Upper lobe of right lung (tissue), 1 donor: ENCODE data around the gene ARMH1. TPM values are rescaled to one million over a fixed set of nuclear protein-coding genes. Genes with fewer than 3 reads are reported as not detected.

Experiments
- ATAC-seq: fragments of 200-7000 bp; cut with Tn5 transposase; one replicate; pipeline ENCODE4 v1.9.1; 2020; ENCODE audit warnings: mild to moderate bottlenecking, moderate library complexity
- DNase-seq: peaks from one replicate; pipeline ENCODE4 v3.0.0-alpha.2; 2020
- H3K27ac ChIP-seq: fragments of 200-600 bp; one replicate; pipeline ENCODE4 v1.8.0; 2022
- H3K27me3 ChIP-seq: fragments of 200-600 bp; one replicate; pipeline ENCODE4 v1.8.0; 2022; ENCODE audit warnings: mild to moderate bottlenecking
- H3K36me3 ChIP-seq: fragments of 200-600 bp; one replicate; pipeline ENCODE4 v1.8.0; 2022
- H3K4me1 ChIP-seq: fragments of 200-600 bp; one replicate; pipeline ENCODE4 v1.8.0; 2022
- H3K4me3 ChIP-seq: fragments of 200-600 bp; one replicate; pipeline ENCODE4 v1.8.0; 2022; ENCODE audit warnings: mild to moderate bottlenecking
- H3K9me3 ChIP-seq: fragments of 200-600 bp; one replicate; pipeline ENCODE4 v1.8.0; 2022
- intact Hi-C: fragments of 100-400 bp; cut with DNase I; formaldehyde crosslinking; loops from one replicate; pipeline ENCODE4 v1.11.0; 2022
- total RNA-seq: library from RNA; stranded (reverse); fragmentation: NEBNext Ultra II Directional; extraction: Animal tissue kit (Norgen Biotek cat#: 25700); gene quantifications from one replicate; pipeline ENCODE4 v1.2.1, GENCODE V29; 2021
- TF ChIP-seq, protein P1 (sequence below): fragments of 200-600 bp; IDR thresholded peaks from one replicate; pipeline ENCODE4 v1.8.0; 2022; ENCODE audit warnings: antibody characterized with exemption
- donor health status: DM: no; HTN: yes; CAD: no; lungs with severe emphysema.

The ARMH1 gene
- total RNA-seq, 1 donor from 2014 or later, result 5.9 TPM

DNA sequence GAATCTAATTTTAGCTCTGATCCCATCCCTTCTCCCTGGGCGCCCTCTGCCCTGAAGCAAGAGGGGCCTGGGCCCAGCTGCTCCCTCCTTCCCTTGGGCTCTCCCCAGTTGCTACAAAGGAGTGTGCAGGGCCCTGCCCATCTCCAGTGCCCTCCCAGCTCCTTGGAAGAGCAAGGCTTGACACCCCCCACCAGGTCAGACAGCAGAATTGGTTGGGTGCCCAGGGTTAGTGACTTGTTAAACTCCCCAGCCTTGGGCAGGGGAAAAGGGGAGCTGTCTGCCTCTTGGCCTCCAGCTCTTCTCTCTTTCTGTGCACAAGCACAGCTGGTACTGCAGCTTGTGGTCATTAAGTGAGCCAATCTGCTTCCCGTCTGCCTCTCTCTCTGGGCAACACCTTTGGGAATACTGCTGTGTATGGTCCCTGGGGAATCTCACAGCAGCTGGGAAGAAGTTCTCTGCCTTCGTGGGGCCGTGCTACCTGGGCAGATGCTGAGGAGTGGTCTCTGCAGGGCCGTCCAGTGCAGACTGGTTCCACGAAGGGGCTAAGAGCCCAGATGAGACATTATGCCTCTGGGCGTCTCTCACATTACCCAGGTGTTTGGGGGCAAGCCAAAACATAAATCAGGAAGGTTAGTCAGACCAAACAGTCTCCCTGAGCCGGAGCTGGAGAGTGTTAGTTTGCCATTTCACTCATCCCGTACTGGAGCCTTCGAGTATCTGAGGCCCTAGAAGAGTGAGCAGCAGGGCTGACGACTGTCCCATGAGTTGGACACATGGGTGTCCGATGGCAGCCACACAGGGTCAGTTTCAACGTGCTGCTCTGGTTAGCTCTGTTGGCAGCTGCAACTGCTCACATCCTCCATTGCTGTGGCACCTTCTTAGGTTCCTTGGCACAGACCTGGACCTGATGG, 37.6 kb upstream of the ARMH1 start:
- no peaks in the 10 kb centered on the region for H3K9me3 ChIP-seq
- no peak for ATAC-seq
- H3K36me3 ChIP-seq, result peaks cover 88% of the 10 kb centered on the region
- H3K27me3 ChIP-seq, result no peaks in the 10 kb centered on the region
- TF ChIP-seq, protein P1, sequence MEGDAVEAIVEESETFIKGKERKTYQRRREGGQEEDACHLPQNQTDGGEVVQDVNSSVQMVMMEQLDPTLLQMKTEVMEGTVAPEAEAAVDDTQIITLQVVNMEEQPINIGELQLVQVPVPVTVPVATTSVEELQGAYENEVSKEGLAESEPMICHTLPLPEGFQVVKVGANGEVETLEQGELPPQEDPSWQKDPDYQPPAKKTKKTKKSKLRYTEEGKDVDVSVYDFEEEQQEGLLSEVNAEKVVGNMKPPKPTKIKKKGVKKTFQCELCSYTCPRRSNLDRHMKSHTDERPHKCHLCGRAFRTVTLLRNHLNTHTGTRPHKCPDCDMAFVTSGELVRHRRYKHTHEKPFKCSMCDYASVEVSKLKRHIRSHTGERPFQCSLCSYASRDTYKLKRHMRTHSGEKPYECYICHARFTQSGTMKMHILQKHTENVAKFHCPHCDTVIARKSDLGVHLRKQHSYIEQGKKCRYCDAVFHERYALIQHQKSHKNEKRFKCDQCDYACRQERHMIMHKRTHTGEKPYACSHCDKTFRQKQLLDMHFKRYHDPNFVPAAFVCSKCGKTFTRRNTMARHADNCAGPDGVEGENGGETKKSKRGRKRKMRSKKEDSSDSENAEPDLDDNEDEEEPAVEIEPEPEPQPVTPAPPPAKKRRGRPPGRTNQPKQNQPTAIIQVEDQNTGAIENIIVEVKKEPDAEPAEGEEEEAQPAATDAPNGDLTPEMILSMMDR, result no peak
- H3K4me3 ChIP-seq, result no peak overlapping the region
- no peak for DNase-seq
- no peak overlapping the region for H3K27ac ChIP-seq
- intact Hi-C loops, result no loop called here
- H3K4me1 ChIP-seq, result peaks cover 19% of the 10 kb centered on the region

DNA sequence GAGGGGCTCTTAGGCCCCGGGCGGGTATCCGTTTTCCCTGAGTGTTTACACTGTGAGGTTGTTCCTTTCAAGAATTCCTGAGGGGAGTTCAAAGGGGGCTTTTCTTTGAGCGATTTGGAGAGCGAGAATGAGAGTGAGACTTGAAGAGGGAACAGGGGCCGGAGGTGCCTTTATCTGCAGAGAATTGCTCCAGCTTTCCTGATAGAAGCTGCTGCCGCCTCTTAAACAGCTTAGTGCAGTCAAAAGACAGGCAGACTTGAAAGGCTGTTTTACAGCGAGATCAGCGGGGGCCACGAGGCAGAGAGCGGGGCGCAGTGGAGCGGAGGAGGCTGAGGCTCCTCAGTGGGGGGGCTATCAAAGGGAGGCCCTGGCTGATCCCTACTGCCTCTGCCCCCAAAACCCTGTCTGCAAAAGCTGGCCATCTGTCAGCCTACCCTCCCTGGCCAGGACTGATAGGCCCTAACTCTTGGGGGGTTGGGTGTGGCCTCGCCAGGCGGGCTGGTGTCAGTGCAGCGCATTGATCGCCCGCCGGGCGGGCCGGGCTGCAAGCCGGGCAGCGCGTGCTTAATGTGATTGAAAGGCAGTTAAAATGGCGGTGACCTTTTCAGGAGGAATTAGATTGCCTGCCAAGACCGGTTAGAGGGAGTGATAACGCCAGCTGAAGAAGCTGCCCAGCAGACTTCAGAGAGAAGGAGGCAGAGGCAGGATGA, 36.7 kb upstream of the ARMH1 start:
- Histone ChIP-seq H3K4me1 (peaks cover 15% of the 10 kb centered on the region), H3K27ac (no peak overlapping the region), H3K36me3 (peaks cover 96% of the 10 kb centered on the region), H3K27me3 (no peaks in the 10 kb centered on the region), H3K9me3 (no peaks in the 10 kb centered on the region), H3K4me3 (no peak overlapping the region)
- TF ChIP-seq, protein P1, result no peak
- intact Hi-C loops, result no loop called here
- ATAC-seq (no peak), DNase-seq (no peak)

DNA sequence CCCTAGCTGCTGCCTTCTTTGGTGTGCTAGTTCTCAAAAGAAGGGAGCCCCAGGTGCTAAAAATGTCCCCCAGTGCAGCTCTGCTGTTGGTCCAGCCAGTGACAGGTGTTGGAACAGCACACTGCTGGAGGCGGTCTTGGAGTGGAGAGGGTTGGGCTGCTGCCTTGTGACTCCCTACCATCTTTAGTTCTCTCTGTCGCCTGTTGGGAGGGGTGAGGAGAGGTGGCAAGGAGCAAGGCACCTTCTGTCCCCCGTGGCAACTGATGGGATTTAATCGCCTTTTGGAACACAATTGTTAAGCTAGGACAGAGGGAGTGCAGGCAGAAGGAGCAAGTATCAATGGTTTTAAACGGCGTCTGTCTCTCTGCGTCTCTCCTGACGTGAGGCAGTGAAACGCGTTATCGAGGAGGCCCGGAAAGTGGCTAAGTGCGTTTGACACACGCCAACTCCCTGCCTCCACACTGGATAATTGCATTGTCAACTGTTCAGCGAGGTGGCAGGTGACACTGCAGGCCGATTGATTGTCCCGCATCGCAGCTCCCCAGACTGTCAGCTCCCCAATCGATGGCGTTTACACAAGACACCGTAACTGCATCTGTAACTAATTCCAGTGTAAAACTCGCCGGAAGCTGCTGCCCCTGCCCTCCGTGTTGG, 34.2 kb upstream of the ARMH1 start:
- TF ChIP-seq, protein P1, result no peak
- Histone ChIP-seq H3K27me3 (no peaks in the 10 kb centered on the region), H3K4me3 (no peak overlapping the region), H3K4me1 (no peaks in the 10 kb centered on the region), H3K9me3 (no peaks in the 10 kb centered on the region), H3K36me3 (peaks cover 97% of the 10 kb centered on the region), H3K27ac (no peak overlapping the region)
- DNase-seq (no peak), ATAC-seq (no peak)
- intact Hi-C loops, result no loop called here

DNA sequence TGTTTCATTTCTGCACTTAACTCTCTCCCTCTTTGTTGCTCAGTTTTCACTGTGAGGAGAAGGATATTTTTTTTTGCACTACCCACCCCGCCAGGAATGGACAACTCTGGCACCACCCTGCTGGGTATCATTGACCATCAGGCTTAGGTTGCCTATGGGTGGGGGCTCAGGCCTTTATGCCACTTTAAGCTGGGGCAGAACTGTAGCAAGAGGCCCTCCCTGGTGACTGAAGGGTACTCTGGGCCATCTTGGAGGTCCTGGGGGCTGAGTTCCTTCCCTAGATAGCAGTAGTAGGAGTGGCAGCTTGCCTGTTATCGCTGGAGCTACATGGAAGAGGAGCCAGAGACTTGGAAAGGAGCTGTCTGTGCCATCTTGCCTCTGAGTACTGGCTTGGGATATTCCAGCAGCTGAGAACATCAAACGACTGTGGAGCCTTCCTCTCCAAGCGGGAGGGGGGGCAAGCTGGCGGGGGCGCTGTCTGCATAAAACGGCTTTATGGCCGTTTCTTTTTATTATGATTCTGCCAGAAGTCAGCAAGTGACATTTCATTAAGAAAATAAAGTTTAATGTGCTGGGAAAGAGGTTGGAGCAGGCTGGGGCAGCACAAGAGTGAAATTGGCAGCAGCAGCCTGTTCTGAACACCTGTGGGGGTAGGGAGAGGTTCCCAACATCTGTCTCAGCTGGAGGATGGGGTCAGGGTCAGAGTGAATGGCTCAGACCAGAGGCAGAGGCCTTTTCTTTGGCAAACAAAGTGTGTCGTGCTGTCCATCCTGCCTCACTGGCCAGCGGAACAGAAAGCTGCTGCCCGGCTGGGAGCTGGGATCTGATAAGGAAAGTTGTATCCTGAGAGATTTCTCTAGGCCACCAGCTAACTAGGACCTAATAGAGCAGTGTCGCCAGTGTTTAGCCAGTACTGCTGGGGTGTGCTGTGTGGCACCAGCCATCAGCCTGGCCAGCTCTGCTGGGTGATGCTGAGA, 33.1 kb upstream of the ARMH1 start:
- TF ChIP-seq, protein P1, result no peak
- Histone ChIP-seq H3K4me1 (no peaks in the 10 kb centered on the region), H3K9me3 (no peaks in the 10 kb centered on the region), H3K27ac (no peak overlapping the region), H3K4me3 (no peak overlapping the region), H3K36me3 (peaks cover 97% of the 10 kb centered on the region), H3K27me3 (no peaks in the 10 kb centered on the region)
- ATAC-seq (no peak), DNase-seq (no peak)
- intact Hi-C loops, result no loop called here

DNA sequence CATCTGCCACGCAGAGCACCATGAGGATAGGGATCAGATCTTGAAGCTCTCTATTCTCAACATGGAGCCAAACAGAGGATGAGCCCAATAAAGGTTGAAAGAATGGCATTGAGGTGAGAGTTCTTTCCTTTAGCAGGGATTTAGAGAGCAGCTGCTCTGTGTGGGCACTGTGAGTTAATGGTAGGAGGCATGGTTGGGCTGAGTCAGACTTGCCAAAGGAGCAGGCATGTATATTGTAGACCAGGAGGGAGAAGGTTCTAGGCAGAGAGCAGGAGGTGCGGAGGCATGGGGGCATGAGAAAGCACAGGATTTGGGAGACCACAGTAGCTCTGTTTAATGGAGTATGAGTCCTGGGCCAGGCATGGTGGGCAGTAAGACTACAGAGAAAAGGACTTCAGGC, 32.3 kb upstream of the ARMH1 start:
- Histone ChIP-seq H3K4me1 (no peaks in the 10 kb centered on the region), H3K27ac (no peak overlapping the region), H3K9me3 (no peaks in the 10 kb centered on the region), H3K27me3 (no peaks in the 10 kb centered on the region), H3K4me3 (no peak overlapping the region), H3K36me3 (peaks cover 97% of the 10 kb centered on the region)
- TF ChIP-seq, protein P1, result no peak
- DNase-seq, result no peak
- intact Hi-C loops, result no loop called here
- no peak for ATAC-seq
